Measurements from ENCODE around the gene SPEM3. TPM values are rescaled to one million over a fixed set of nuclear protein-coding genes. Genes with fewer than 3 reads are reported as not detected.
A peak's percentile ranks its signal among the peaks of the same experiment; 100 is the strongest.

Gene SPEM3
- total and polyA plus RNA-seq, 2 donors (not counting 3 experiments of a cell fraction or from before 2014, with no cell fraction given) = not detected

- dilution Hi-C loops (cut with MboI; ENCODE audit: extremely low pct_ligation_motif_present, low sequenced_read_pairs) = no loop called here
- peak; percentile 69 for FAIRE-seq
- intact Hi-C loops (cut with micrococcal nuclease) = no loop called here
These were observed 25.5 kb upstream of the SPEM3 start for GRCh38 chr17:7403043-7403726.

More at GRCh38 chr17:7403043-7403726, 25.5 kb upstream of the SPEM3 start:
- TF ChIP-seq GATA2 (IDR thresholded peaks at IDR 0.05; ENCODE audit: insufficient read depth, insufficient read length, low read depth, low read length) (no peak), JUN (IDR thresholded peaks at IDR 0.05; ENCODE audit: borderline replicate concordance, insufficient read depth, insufficient read length, low read depth) (no peak), MAX (IDR thresholded peaks at IDR 0.05; ENCODE audit: insufficient read depth, insufficient read length) (no peak), POLR2AphosphoS5 (IDR thresholded peaks at IDR 0.05; ENCODE audit: insufficient read depth, low read depth, low read length) (no peak), POLR2A (IDR thresholded peaks at IDR 0.05; ENCODE audit: low read depth, low read length) (no peak), CTCF (IDR thresholded peaks at IDR 0.05; ENCODE audit: extremely low read depth in 1 of 2, insufficient read depth in 1 of 2, low read depth in 1 of 2, low read length in 2 of 2) (no peak), EZH2 (IDR thresholded peaks at IDR 0.05; ENCODE audit: borderline replicate concordance, low read depth, low read length, severe bottlenecking) (no peak), FOS (IDR thresholded peaks at IDR 0.05; ENCODE audit: borderline replicate concordance, insufficient read depth, low read length) (no peak), MYC (IDR thresholded peaks at IDR 0.05; ENCODE audit: low read depth, low read length) (no peak)
- ChIA-PET CTCF (interaction anchor here (0.6 to 2.9 kb wide), 7 partner anchors 9 to 111 kb away, joined by 3 to 40 read pairs (median 5); partner anchors contain the start of genes PLSCR3, TMEM102, TMEM95 and TNK1), POLR2A (interaction anchor here (0.5 to 1.6 kb wide), 8 partner anchors 9 to 283 kb away, joined by 3 to 11 read pairs (median 6); partner anchors contain the start of genes PLSCR3 and TMEM102)
- H3K79me2 ChIP-seq (ENCODE audit: control insufficient read depth, insufficient read depth, low read length) = peaks cover 4% of the 10 kb centered on the region
- peaks cover 12% of the 10 kb centered on the region for H3K4me1 ChIP-seq (ENCODE audit: control insufficient read depth, extremely low read depth, insufficient read depth, low read length)
- H3K36me3 ChIP-seq (ENCODE audit: control insufficient read depth in 2 of 2, extremely low read depth in 1 of 2, insufficient read depth in 2 of 2, low read length in 2 of 2) = no peaks in the 10 kb centered on the region
- no peak overlapping the region for H3K27ac ChIP-seq (ENCODE audit: insufficient read depth, low read depth, low read length)
- H3K27me3 ChIP-seq (ENCODE audit: control insufficient read depth in 2 of 2, insufficient read depth in 2 of 2, low read length in 2 of 2) = no peaks in the 10 kb centered on the region
- peak overlapping the region; percentile 43 to 61 (median 52) for H3K4me3 ChIP-seq (replicated peaks in 1 of 3; ENCODE audit: insufficient read depth in 1 of 3, low read depth in 1 of 3, low read length in 3 of 3)
- H2AFZ ChIP-seq (ENCODE audit: low read depth, low read length) = peak overlapping the region; percentile 68
- peak overlapping the region; percentile 50 for H3K4me2 ChIP-seq (ENCODE audit: insufficient read depth, low read length)
- TSS peak; percentile 64 for BruUV-seq (replicated peaks)
- no peaks in the 10 kb centered on the region for H4K20me1 ChIP-seq (replicated peaks; ENCODE audit: control insufficient read depth, extremely low read depth, insufficient read depth, low read length)
- no peaks in the 10 kb centered on the region for H3K9me3 ChIP-seq (replicated peaks; ENCODE audit: control insufficient read depth, insufficient read depth, low read length)
- H3K9me1 ChIP-seq (replicated peaks; ENCODE audit: control insufficient read depth, extremely low read depth, insufficient read depth, low read length) = no peaks in the 10 kb centered on the region
- H3K9ac ChIP-seq (replicated peaks; ENCODE audit: extremely low read depth, insufficient read depth, low read length) = peak overlapping the region; percentile 30
- no peak for DNase-seq (ENCODE audit: low read depth, low spot score)

Data from endothelial cell of umbilical vein (primary cell).